Nephron progenitor cell (in vitro differentiated cells): Measurements from ENCODE around the gene MYRF.
A peak's percentile ranks its signal among the peaks of the same experiment; 100 is the strongest.

Experiments used
- DNase-seq: peaks from one replicate; pipeline ENCODE4 v3.0.0; 2021
- H3K27ac Mint-ChIP-seq: 2 replicates; pipeline ENCODE4 v1.8.0; 2021; ENCODE audit warnings: mild to moderate bottlenecking, moderate library complexity, mixed read lengths
- H3K27me3 Mint-ChIP-seq: 2 replicates; pipeline ENCODE4 v1.8.0; 2021; ENCODE audit warnings: mild to moderate bottlenecking, low read depth, mixed read lengths; ENCODE audit not compliant: poor library complexity
- H3K36me3 Mint-ChIP-seq: 2 replicates; pipeline ENCODE4 v1.8.0; 2021; ENCODE audit warnings: low read depth, mixed read lengths
- H3K4me1 Mint-ChIP-seq: 2 replicates; pipeline ENCODE4 v1.8.0; 2021; ENCODE audit warnings: mixed read lengths
- H3K4me3 Mint-ChIP-seq: 2 replicates; pipeline ENCODE4 v1.8.0; 2021; ENCODE audit warnings: mild to moderate bottlenecking, moderate library complexity, mixed read lengths
- H3K9me3 Mint-ChIP-seq: 2 replicates; pipeline ENCODE4 v1.8.0; 2021; ENCODE audit warnings: mild to moderate bottlenecking, moderate library complexity, mixed read lengths
- TF ChIP-seq, protein P1 (sequence below): fragments of 200-600 bp; sonication (generic); IDR thresholded peaks from 2 replicates; pipeline ENCODE4 v1.5.0; 2021; ENCODE audit warnings: antibody characterized with exemption

MYRF gene

DNA sequence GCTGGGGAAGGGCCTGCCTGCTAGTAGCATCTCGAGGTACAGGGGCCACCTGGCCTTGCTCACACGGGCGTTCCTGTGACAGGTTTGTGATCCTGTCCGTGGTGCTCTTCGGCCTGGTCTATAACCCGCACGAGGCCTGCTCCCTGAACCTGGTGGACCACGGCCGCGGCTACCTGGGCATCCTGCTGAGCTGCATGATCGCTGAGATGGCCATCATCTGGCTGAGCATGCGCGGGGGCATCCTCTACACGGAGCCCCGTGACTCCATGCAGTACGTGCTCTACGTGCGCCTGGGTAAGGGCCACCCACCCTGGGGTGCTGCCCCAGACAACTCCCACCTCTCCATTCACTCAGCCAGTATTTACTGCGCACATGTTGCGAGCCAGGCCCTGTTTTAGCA, 31.8 kb upstream of the MYRF start:
- peaks cover 5% of the 10 kb centered on the region for H3K27me3 Mint-ChIP-seq
- no peak overlapping the region for H3K4me3 Mint-ChIP-seq
- H3K36me3 Mint-ChIP-seq = no peaks in the 10 kb centered on the region
- no peak for DNase-seq
- no peaks in the 10 kb centered on the region for H3K9me3 Mint-ChIP-seq
- TF ChIP-seq, protein P1, sequence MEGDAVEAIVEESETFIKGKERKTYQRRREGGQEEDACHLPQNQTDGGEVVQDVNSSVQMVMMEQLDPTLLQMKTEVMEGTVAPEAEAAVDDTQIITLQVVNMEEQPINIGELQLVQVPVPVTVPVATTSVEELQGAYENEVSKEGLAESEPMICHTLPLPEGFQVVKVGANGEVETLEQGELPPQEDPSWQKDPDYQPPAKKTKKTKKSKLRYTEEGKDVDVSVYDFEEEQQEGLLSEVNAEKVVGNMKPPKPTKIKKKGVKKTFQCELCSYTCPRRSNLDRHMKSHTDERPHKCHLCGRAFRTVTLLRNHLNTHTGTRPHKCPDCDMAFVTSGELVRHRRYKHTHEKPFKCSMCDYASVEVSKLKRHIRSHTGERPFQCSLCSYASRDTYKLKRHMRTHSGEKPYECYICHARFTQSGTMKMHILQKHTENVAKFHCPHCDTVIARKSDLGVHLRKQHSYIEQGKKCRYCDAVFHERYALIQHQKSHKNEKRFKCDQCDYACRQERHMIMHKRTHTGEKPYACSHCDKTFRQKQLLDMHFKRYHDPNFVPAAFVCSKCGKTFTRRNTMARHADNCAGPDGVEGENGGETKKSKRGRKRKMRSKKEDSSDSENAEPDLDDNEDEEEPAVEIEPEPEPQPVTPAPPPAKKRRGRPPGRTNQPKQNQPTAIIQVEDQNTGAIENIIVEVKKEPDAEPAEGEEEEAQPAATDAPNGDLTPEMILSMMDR = no peak
- H3K27ac Mint-ChIP-seq = no peak overlapping the region
- peaks cover 37% of the 10 kb centered on the region for H3K4me1 Mint-ChIP-seq

DNA sequence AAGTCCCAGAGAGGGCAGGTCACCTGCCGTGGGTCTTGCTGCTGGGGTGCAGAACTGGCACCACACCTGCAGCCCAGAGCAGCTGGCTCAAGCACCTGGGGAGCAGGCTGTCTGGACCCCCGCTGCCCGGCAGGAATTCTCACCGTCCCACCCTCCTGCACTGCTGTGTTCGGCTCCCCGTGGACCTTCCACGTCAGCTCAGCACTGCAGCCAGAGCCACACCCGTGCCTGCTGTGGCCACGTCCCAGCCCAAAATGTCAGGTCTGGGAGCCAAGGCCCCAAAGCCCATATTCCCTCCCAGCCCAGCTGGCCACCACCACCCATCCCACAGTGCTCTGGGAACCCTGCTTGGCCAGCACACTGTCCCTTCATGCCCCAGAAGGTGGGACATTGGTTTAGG, 28.0 kb upstream of the MYRF start:
- no peaks in the 10 kb centered on the region for H3K36me3 Mint-ChIP-seq
- TF ChIP-seq, protein P1 = no peak
- DNase-seq = no peak
- no peaks in the 10 kb centered on the region for H3K9me3 Mint-ChIP-seq
- no peak overlapping the region for H3K4me3 Mint-ChIP-seq
- peaks cover 3% of the 10 kb centered on the region for H3K27me3 Mint-ChIP-seq
- no peak overlapping the region for H3K27ac Mint-ChIP-seq
- peaks cover 18% of the 10 kb centered on the region for H3K4me1 Mint-ChIP-seq

DNA sequence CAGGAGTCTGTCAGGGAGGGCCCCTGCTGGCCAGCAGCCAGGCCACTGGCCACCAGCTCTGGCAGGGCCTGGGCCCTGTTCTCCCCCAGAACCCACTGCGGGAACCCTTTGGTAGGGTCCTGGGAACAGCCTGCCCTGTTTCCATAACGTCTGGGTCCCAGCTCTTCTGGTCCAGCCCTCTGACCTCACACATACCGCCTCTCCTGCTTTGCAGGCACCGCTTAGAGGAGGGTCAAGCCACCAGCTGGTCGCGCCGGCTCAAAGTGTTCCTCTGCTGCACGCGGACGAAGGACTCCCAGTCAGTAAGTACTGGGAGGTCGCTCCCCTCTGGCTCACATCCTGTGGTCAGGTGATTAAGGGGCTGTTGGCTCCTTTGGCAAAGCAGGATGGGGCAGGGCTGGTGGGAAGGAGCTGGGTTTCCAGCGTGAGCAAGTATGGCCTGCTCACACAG, 26.6 kb upstream of the MYRF start:
- Mint-ChIP-seq H3K27ac (peak overlapping the region; percentile 54), H3K4me1 (peaks cover 15% of the 10 kb centered on the region), H3K36me3 (no peaks in the 10 kb centered on the region), H3K9me3 (no peaks in the 10 kb centered on the region), H3K27me3 (peaks cover 3% of the 10 kb centered on the region), H3K4me3 (no peak overlapping the region)
- TF ChIP-seq, protein P1 = no peak
- DNase-seq = peak; percentile 28

DNA sequence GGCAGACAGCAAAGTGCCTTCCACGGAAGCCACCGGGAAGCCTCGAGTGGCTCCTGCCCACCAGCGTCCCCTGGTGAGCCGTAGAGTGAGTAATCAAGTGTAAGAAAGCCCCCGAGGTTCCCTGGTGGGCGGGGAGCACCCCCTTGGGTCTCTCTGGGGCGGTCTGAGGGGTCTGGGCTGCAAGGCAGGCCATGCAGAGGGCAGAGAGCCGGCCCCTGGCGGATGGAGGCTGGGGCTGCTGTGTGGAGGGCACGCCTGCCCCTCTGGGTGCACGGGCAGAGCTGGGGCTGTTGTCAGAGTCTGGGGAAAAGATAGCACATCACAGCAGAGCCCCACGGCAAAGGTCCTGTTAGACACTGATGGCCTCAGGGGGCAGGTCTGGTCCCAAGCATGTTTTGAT, 25.7 kb upstream of the MYRF start:
- no peak for DNase-seq
- peaks cover 3% of the 10 kb centered on the region for H3K27me3 Mint-ChIP-seq
- no peaks in the 10 kb centered on the region for H3K36me3 Mint-ChIP-seq
- H3K27ac Mint-ChIP-seq = no peak overlapping the region
- peaks cover 15% of the 10 kb centered on the region for H3K4me1 Mint-ChIP-seq
- TF ChIP-seq, protein P1 = no peak
- H3K9me3 Mint-ChIP-seq = no peaks in the 10 kb centered on the region
- no peak overlapping the region for H3K4me3 Mint-ChIP-seq

DNA sequence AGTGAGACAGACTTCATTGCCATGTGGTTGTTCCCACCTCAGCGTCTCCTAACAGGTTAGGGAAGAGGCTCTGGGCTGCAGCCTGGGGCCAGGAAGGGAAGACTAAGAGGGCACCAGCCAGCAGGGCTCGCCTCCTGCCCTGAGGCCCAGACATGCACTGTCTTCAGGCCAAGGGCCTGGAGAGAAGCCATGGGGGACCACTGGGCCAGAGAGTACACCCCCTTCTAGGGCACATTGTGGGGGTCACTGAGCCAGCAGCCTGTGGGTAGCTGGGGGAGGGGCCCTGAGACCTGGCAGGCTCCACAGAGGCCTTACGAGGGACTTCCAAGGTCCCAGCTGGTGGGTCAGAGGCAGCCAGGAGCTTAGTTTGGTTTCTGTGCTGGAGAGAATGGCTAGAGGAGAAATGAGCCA, 25.0 kb upstream of the MYRF start:
- Mint-ChIP-seq H3K27me3 (peaks cover 3% of the 10 kb centered on the region), H3K9me3 (no peaks in the 10 kb centered on the region), H3K4me1 (peaks cover 15% of the 10 kb centered on the region), H3K36me3 (no peaks in the 10 kb centered on the region), H3K27ac (no peak overlapping the region), H3K4me3 (no peak overlapping the region)
- TF ChIP-seq, protein P1 = no peak
- no peak for DNase-seq

DNA sequence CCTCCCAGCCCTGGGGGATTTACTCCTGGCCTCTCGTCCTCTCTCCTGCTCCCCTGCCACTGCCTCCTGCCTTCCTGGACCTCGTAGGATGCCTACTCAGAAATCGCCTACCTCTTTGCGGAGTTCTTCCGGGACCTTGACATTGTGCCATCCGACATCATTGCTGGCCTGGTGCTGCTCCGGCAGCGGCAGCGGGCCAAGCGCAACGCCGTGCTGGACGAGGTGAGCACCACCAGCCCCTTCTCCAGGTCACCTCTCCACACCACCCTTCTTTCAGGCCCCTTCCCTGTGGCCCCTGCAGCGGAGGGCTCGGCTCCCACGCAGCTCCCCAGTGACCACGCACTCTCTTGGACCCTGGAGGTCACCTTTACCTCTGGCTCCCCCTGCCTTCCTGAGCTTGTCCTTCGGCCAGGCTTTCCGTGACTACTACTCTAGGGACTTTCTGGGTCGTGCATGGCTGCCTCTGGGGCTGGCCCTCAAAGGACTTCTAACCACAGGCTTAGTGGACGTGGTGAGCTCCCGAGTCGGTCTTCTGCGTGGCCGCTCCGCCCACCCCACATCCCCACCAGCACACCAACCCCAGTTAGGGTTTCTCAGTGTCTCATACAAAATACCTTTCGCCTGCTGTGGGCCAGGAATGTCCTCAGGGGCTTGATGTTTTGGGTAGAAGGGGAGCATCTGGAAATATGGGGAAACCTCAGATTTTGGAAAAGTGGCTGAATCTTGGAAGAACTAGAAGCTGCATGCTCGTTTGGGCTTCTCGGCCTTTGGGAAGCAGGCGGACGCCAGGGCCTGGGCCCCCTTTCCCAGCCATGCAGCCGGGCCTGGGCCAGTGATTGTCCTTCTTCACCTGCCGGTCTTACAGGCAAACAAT, 24.1 kb upstream of the MYRF start:
- Mint-ChIP-seq H3K36me3 (no peaks in the 10 kb centered on the region), H3K4me1 (peaks cover 18% of the 10 kb centered on the region), H3K4me3 (peak overlapping the region; percentile 18), H3K9me3 (no peaks in the 10 kb centered on the region), H3K27ac (peak overlapping the region; percentile 19), H3K27me3 (peaks cover 3% of the 10 kb centered on the region)
- DNase-seq = peak; percentile 26
- TF ChIP-seq, protein P1 = no peak
